HEK293 (cell line): Measurements from ENCODE around the gene TSPAN9.

Experiments used
- CTCF ChIP-seq: fragments of 450-650 bp; formaldehyde crosslinking; IDR thresholded peaks from 2 replicates; pipeline ENCODE4 v1.5.1; 2016; ENCODE audit warnings: missing biosample characterization, missing genetic modification characterization
- KLF16 ChIP-seq: fragments of 450-650 bp; formaldehyde crosslinking; IDR thresholded peaks from 2 replicates; pipeline ENCODE4 v1.5.1; 2017; ENCODE audit warnings: missing biosample characterization, missing genetic modification characterization
- SCRT1 ChIP-seq: fragments of 450-650 bp; formaldehyde crosslinking; IDR thresholded peaks from 2 replicates; pipeline ENCODE4 v1.5.1; 2016; ENCODE audit warnings: missing biosample characterization, missing genetic modification characterization, borderline replicate concordance
- ZBTB21 ChIP-seq: fragments of 450-650 bp; formaldehyde crosslinking; IDR thresholded peaks from 2 replicates; pipeline ENCODE4 v1.5.1; 2017; ENCODE audit warnings: missing biosample characterization, missing genetic modification characterization
- ZBTB44 ChIP-seq: fragments of 450-650 bp; IDR thresholded peaks from 2 replicates; pipeline ENCODE4 v1.5.1; 2018; ENCODE audit warnings: missing biosample characterization, mild to moderate bottlenecking, missing genetic modification characterization
- ZFHX2 ChIP-seq: fragments of 450-650 bp; formaldehyde crosslinking; conservative IDR thresholded peaks from 2 replicates; pipeline ENCODE4 v1.5.1; 2016; ENCODE audit warnings: missing biosample characterization, missing genetic modification characterization
- ZNF133 ChIP-seq: fragments of 450-650 bp; formaldehyde crosslinking; IDR thresholded peaks from 2 replicates; pipeline ENCODE4 v1.5.1; 2016; ENCODE audit warnings: missing biosample characterization, missing genetic modification characterization
- ZNF184 ChIP-seq: fragments of 450-650 bp; IDR thresholded peaks from 2 replicates; pipeline ENCODE4 v1.5.1; 2018; ENCODE audit warnings: missing biosample characterization, mild to moderate bottlenecking, missing genetic modification characterization
- ZNF341 ChIP-seq: fragments of 450-650 bp; formaldehyde crosslinking; IDR thresholded peaks from 2 replicates; pipeline ENCODE4; 2016; ENCODE audit warnings: low read depth, missing biosample characterization, missing genetic modification characterization
- ZNF513 ChIP-seq: fragments of 450-650 bp; IDR thresholded peaks from 2 replicates; pipeline ENCODE4 v1.5.1; 2018; ENCODE audit warnings: missing biosample characterization, missing genetic modification characterization
- ZNF560 ChIP-seq: fragments of 450-650 bp; formaldehyde crosslinking; IDR thresholded peaks from 2 replicates; pipeline ENCODE4 v1.5.1; 2017; ENCODE audit warnings: missing biosample characterization, missing genetic modification characterization, borderline replicate concordance
- ZNF768 ChIP-seq: fragments of 450-650 bp; formaldehyde crosslinking; IDR thresholded peaks from 2 replicates; pipeline ENCODE4 v1.5.1; 2018; ENCODE audit warnings: missing biosample characterization, mild to moderate bottlenecking, missing genetic modification characterization

GRCh38 chr12:3227076-3227975 is 150.1 kb downstream of the TSPAN9 start:
- no peak for TF ChIP-seq CTCF (tag by site-specific recombination)
- TF ChIP-seq ZNF513 (tag by site-specific recombination) = no peak
- TF ChIP-seq KLF16 = no peak
- no peak for TF ChIP-seq ZNF768
- no peak for TF ChIP-seq ZNF133 (tag by site-specific recombination)
- no peak for TF ChIP-seq ZFHX2 (tag by site-specific recombination)
- TF ChIP-seq ZNF560 = no peak
- no peak for TF ChIP-seq ZNF184 (tag by site-specific recombination)
- TF ChIP-seq SCRT1 (tag by site-specific recombination) = no peak
- no peak for TF ChIP-seq ZBTB21 (tag by site-specific recombination)
- TF ChIP-seq ZBTB44 (tag by site-specific recombination) = no peak
- no peak for TF ChIP-seq ZNF341 (tag by site-specific recombination)
